HG02981 (cell line): ENCODE data around the gene BRD1.
A peak's percentile ranks its signal among the peaks of the same experiment; 100 is the strongest.

Experiments used
- ATAC-seq: cut with Tn5 transposase; IDR thresholded peaks from one replicate; pipeline ENCODE4 v1.9.1; 2021; ENCODE audit warnings: mild to moderate bottlenecking, moderate library complexity; ENCODE audit not compliant: unreplicated experiment

BRD1 gene

GRCh38 chr22:49827853-49828598, at the start of gene BRD1:
BRD1 (minus strand) TSS chr22:49827873; CDS start chr22:49824317, 3,556 bp downstream.
- ATAC-seq = peak; percentile 35

DNA sequence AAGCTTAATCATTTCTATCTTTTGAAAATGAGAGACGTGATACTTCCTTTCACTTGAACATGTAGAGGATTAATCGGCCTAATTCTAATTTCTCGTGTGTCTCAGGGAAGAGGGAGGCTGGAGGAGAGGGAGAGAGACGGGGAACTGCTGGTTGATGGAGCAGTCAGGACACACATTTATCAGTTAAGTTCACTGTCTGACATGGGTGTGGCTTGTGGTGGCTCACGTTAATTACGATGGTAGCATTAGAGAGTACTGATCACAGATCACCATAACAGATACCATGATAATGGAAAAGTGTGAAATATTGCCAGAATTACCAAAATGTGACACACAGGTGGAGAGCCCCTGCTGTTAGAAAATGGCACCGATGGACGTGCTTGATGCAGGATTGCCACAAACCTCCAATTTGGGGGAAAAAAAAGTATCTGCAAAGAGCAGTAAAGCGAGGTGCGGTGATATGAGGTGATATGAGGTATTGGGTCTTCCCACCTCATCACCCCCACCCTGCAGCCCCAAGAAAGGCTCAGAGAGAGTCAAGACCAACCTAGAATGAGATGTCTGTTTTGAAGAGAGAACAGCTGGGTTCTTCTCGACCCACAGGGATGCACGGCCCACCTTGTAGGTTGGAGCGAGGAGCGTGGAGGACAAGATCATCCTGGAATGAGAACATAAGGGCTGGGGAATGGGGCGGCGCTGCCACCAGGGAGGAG, 45.7 kb upstream of the BRD1 start:
- no peak for ATAC-seq

GRCh38 chr22:49872347-49872746, 44.7 kb upstream of the BRD1 start:
- no peak for ATAC-seq

- ATAC-seq = no peak
Observed at GRCh38 chr22:49871482-49871881, 43.8 kb upstream of the BRD1 start.

DNA sequence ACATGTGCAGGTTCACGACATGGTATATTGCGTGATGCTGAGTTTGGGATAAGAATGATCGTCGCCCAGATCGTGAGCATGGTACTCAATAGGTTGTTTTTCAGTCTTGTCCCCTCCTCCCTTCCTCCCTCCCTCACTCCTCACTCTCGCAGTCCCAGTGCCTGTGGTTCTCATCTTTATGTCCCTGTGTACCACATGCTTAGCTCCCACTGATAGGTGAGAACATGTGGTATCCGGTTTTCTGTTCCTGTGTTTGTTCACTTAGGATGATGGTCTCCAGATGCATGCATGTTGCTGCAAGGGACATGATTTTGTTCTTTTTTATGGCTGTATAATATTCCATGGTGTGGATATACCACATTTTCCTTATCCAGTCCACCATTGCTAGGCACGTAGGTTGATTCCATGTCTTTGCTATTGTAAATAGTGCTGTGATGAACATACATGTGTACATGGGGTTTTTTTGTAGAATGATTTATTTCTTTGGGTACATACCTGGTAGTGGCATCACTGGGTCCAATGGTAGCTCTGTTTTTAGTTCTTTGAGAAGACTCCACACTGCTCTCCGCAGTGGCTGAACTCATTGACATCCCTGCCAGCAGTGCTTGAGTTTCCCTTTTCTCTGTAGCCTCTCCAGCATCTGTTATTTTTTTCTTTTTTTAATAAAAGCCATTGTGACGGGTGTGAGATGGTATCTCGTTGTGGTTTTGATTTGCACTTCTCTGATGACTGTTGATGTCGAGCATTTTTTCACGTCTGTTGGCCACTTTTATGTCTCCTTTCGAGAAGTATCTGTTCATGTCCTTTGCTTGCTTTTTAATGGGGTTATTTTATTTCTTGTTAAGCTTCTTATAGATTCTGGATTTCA, 42.4 kb upstream of the BRD1 start:
- ATAC-seq = no peak

DNA sequence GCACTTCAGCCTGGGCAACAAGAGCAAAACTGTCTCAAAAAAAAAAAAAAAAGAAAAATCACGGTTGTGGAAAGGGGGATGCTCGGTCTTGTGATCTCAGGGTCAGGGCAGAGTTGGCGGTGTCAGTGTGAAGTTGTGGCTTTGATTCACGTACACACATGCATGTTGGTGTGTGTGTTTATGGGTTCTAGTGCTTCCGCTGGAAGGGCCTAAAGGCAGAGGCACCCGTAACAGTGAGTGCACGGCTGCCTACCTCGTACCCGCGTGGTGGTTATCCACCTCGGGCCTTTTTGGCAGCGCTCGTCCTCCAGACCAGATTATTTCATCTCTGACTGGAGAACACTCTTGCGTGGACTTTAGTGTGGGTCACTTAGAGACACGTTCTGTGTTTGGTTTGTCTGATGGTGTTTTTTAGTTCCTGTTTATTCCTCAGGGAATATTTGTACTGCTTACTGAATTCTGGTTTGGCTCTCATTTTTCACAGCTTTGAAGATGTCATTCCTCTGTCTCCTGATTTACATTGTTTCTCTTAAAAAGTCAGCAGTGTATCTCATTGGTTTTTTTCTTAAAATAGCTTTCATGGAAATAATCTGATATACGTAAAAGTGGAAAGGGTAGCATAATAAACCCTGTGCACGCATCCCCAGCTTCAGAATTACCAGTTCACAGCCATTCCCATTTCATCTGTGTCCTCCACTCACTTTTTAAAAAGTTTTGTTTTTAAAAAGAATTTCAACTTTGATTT, 41.6 kb upstream of the BRD1 start:
- ATAC-seq = no peak

GRCh38 chr22:49867303-49868265, 39.9 kb upstream of the BRD1 start:
- no peak for ATAC-seq

DNA sequence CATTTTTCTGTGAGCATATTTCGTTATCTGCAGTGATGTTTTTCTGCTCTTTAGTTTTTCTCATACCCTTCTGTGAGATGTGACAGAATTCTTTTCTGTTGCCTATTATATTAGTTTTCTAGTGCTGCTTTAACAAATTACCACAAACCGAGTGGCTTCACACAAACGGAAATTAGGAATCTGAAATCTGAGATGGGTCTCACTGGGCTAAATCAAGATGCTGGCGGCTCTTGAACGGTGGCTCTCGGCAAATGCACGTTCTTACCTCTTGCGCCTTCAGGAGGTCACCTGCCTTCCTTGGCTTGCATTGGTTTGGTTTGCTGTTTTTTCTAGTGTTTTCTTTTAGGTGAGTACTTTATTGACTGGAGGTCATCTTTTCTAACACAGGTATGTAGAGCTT, 39.0 kb upstream of the BRD1 start:
- ATAC-seq = no peak

DNA sequence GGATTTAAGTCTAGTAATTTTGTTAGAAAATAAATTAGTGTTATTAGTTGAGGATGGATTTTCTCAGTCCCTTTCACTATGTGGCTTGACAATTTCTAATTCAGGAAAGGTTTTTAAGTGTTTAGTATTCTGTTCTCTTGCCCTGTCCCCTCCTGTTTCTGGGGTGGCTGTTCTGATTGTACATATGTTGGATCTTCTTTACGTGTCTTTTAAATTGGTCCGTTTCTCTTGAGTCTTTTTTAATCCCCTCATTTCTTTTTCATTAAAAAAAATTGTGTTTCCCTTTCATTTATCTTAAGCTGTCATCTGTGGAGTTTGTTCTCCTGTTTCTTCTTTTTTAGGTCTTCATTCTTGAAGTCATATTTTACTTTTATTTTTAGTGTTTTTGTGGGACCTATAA, 38.5 kb upstream of the BRD1 start:
- ATAC-seq = no peak

DNA sequence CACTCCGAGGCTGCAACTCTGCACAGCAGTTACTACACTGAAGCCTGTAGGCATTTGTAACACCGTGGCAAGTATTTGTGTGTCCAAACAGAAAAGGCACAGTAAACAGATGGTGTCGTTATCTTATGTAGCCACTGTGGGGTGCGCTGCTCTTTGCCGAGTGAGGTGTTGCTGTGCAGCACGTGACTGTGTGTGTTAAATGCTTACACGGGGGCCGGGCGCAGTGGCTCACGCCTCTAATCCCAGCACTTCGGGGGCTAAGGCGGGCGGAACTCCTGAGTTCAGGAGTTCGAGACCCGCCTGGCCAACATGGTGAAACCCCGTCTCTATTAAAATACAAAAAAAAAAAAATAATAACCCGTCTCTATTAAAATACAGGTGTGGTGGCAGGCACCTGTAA, 37.5 kb upstream of the BRD1 start:
- no peak for ATAC-seq

DNA sequence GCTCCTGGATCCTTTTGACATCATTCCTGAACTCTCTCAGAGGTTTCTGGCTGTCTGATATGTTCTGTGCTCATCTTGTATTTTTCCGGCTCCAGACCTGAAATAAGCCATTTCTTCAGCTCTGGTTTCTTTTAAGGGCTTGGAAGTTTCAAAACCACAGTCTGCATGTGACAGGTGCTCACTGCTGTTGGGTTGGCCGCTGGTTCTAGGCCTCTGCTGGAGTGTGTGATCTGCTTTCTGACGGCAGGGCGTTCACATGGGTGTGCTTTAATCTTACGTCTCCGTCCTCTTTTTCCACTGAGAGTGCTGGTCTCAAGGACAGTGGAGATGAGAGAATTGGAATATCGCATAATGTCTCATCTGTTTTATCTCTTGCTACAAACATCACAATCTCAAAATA, 36.3 kb upstream of the BRD1 start:
- ATAC-seq = no peak

- ATAC-seq = no peak
Observed at GRCh38 chr22:49862496-49862776, 34.8 kb upstream of the BRD1 start.

DNA sequence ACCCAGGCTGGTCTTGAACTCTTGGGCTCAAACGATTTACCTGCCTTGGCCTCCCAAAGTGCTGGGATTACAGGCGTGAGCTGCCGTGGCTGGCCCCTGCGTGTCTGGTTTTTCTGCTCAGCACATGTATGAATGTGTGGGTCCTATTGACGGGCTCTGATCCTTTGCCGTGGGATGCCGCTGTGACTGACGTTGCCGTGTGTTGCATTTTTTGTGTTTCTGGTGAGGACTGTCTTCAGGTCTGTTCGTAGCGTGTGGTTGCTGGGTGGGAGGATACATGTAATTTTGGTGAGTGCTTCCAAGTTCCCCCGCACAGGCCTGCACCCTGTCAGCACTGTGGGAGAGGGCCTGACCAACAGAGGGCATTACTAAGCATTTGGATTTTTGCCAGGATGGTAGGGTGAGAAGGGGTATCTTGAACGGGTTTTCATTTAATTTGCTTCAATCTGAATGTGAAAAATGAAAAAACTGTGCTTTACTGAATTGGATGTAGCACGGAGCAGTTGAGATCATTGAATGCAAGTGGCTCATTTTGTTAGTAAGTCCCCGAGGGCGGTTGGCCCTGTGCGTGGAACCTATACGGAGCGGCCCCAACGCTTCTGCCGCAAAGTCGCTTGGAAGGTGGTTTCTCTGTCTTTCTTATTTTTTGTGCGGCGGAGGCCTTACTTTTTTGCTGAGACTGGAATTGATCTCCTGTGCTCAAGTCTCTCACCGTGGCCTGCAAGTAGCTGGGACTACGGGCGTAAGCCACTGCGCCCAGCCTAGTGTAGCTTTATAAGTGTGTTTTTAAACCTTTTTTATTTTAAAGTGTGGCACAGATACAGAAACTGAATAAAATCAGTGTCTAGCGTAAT, 34.2 kb upstream of the BRD1 start:
- ATAC-seq = no peak

DNA sequence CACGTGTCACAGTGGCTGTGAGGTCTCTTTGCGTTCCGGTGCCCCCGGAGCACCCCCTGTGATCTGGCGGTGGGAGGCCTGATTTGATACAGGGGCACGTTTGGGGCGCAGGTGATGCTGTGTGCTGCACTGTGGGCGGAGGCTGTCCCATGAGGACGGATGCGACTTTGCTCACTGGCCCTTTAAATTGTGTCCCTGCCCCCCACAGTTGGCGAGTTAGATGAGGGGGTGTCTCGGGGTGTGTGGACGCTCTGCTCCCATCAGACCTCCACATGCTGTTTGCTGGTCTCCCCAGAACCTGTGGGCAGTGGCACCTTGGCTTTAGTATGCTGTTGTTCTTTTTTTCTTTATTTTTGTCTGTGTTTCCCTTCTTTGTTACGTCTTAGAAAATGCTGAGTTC, 31.2 kb upstream of the BRD1 start:
- no peak for ATAC-seq

DNA sequence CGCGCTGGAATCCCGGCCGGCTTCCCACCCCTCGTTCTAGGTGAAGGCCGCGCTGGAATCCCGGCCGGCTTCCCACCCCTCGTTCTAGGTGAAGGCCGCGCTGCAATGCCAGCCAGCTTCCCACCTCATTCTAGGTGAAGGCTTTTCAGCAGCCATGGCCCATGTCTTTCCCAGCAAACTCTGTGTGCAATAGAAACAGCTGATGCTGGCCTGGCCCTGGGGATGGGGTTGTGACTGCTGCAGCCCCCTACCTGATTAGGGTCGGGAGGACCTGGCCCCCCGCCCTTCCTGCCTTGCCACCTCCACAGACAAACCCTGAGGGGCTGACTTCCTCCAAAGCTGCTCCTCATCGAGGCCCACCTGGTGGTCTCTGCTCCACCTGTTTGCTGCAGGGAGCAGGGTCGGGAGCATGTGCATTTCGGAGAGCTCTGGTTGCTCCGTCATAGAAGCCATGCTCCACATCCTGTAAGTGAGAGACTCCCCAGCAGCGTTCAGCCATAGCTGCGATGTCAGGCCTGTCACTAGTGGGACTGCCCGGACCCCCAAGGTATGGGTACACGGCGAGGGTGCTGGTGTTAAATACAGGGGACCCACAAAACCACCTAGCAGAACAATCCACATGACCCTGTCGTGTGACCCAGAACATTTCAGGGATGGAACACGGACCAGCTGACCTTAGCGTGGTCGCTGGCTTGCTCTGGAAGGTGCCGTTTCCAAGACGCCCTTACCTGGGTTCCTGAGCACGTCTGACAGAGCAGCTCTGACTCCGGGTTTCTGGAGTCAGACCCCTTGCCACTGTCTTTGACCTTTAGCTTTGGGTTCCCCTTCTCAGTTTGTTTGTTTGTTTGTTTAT, 29.3 kb upstream of the BRD1 start:
- no peak for ATAC-seq

DNA sequence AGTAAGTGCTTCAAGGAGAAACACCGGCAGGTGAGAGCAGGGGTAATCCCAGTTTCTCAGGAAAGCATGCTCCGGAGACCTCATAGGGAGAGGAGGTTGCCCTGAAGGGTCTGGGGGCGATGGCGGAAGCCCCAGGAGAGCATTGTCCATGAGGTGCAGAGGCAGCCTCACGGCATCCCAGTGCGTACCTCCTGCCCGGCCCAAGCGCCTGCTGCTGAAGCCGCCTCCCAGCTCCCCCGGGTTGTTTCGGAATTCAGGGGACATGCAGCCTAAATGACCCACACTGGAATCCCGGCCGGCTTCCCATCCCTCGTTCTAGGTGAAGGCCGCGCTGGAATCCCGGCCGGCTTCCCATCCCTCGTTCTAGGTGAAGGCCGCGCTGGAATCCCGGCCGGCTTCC, 28.7 kb upstream of the BRD1 start:
- ATAC-seq = no peak

- no peak for ATAC-seq
Observed at GRCh38 chr22:49855251-49855911, 27.7 kb upstream of the BRD1 start.
